NCI-H1048 (cell line): ENCODE measurements around the gene ADCY4.

Experiments used
- DNase-seq: peaks from one replicate; lab custom pipeline; 2025; lab: John Stamatoyannopoulos, UW

The ADCY4 gene

DNA sequence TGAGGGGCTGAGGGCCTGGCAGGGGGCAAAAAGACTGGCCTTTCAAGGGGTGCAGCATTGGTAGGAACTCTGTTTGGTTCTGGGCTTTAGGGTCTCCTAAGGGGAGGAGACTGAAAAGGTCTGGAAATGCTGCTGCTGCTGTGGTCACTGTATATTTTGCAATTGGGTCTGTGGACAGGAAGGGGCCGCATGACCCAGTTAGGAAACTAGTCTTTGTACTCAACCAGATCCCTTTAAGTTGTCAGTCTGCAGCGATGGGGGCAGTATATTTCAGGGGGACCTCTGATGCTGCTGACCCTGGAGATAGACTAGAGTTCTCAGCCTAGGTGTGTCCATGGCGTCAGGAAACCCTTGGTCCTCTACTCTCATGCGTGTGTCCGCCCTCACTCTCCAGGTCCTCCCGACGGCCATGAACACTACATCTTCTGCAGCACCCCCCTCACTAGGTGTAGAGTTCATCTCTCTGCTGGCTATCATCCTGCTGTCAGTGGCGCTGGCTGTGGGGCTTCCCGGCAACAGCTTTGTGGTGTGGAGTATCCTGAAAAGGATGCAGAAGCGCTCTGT, 19.5 kb downstream of the ADCY4 start:
- no peak for DNase-seq

DNA sequence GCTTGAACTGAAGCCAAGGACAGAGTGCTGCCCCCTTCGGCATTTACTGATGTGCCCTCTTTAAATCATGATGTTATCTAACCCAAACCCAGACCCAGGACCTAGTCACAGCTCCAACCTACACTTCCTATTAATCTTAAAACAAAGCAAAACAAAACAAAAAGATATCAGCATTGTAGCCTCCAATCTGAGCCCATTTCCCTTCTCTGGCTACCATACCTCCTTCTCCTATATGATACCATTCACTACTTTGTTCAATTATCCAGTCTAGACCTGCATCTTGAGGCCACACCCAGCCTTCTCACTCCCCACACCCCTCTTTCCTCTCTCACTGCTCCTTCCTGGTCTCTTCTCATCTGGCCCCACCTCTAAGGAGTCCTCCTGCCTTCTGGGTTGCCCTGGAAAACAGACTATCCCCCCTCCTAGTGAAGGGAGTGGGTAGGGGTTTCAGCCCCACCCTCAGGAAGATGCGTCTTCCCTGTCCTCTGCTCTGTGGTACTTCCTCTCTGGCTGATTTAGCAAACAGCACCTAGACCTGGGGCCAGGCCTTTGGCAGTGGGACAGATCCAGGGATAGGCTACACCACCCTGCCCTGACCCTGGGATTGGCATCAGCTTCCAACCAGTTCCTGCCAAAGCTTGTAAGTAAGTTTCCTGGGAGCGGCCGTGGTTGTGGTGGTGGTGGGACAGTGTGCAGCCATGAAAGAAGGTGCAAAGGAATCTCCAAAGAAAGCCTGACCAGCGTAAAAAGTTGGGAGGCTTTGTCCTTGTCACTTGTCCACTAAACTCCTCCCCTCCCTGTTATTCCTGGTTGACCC, 20.3 kb downstream of the ADCY4 start:
- DNase-seq: no peak

DNA sequence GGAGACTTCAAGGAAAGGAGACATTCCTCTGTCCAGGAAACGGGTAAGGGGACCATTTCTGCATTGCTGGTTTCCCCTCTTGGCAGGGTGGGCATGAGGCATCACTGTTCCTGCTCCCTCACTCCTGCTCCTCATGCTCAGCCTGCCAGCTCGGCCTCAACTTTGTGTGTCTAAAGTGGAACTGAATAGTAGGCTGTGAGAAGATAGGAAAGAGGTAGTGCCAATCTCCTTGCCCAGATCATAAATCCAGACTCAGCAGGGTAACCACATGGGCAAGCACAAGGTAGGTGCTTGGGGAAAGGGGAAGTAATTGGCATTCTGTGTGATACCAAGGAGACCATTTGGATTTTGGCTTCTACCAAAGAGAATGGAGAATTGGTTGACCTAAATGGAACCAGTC, 21.0 kb downstream of the ADCY4 start:
- DNase-seq: no peak

DNA sequence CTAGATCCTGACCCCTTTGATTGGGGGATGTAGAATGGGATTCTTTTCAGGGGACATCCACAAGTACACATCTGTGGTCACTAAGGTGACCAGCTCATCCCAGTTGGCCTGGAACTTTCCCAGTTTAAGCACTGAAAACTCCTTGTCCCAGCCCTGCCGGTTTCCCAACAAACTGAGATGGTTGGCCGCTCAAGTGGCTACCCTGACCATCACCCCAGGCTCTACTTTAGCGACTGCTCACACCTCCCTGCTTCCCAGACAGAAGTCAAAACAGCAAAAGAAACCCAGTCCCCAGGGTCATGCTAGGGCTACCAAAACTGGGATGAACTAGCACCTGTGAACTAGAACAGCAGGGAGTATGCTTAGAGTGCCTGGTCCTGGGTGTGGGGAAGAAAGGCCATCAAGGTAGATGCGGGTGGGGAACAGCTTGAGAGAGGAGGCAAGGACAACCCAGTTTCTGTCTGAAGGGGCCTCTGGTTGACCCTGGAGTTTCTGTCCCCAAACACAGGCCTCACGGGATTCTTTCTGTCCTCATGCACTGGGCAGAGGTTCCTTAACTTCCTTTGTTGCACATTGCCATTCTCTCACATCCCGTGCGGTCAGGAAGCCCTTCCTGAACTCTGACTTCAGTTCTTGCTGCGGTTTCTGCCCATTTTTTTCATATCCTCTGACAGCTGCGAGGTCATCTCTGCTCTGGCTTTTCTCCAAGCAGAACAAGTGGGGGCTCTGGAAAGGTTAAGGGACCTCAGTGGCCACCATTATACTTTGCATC, 21.9 kb downstream of the ADCY4 start:
- no peak for DNase-seq

DNA sequence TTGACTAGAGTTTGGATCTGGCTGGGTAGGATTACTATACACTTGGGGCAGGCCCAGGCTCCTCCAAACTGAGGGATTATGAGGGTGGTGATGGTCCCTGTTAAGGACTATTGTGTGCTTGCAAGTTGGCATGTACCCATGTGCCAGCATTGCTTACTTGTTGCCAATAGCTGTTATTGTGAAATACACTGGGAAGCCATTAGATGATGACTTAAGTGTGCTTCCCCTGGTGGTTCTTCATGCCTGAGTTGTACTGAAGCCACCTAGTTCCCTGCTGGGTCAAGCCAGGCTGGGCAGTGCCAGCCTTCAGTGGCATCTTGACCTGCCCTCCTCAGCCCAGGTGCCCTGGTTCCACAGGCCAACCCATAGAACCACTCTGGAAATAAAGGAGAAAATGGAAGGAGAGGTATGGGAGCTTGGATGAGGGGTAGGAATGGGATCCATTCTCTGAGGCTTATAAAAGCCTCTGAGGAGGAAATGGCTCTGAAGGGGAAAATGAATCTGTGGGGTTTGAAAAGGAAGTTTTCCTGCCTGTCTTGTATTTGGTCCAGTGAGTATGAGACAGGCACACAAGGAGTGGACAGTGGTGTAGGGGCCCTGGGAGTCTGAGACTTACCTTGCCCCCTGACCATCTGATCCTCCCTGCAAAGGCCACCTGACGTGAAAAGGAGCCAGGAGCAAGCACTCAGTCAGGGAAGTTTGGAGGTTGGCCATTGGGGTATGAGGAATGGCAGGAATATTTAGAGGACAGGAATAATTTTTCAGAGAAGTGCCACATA, 22.8 kb downstream of the ADCY4 start:
- no peak for DNase-seq

DNA sequence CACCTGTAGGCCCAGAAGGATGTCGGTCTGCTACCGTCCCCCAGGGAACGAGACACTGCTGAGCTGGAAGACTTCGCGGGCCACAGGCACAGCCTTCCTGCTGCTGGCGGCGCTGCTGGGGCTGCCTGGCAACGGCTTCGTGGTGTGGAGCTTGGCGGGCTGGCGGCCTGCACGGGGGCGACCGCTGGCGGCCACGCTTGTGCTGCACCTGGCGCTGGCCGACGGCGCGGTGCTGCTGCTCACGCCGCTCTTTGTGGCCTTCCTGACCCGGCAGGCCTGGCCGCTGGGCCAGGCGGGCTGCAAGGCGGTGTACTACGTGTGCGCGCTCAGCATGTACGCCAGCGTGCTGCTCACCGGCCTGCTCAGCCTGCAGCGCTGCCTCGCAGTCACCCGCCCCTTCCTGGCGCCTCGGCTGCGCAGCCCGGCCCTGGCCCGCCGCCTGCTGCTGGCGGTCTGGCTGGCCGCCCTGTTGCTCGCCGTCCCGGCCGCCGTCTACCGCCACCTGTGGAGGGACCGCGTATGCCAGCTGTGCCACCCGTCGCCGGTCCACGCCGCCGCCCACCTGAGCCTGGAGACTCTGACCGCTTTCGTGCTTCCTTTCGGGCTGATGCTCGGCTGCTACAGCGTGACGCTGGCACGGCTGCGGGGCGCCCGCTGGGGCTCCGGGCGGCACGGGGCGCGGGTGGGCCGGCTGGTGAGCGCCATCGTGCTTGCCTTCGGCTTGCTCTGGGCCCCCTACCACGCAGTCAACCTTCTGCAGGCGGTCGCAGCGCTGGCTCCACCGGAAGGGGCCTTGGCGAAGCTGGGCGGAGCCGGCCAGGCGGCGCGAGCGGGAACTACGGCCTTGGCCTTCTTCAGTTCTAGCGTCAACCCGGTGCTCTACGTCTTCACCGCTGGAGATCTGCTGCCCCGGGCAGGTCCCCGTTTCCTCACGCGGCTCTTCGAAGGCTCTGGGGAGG, 23.9 kb downstream of the ADCY4 start, which contains the start of gene LTB4R:
Gene LTB4R, plus strand, starts transcription at position 857 of the 959 bp plus-strand sequence. CDS start 4,150 bp downstream, outside the sequence.
- DNase-seq: no peak

DNA sequence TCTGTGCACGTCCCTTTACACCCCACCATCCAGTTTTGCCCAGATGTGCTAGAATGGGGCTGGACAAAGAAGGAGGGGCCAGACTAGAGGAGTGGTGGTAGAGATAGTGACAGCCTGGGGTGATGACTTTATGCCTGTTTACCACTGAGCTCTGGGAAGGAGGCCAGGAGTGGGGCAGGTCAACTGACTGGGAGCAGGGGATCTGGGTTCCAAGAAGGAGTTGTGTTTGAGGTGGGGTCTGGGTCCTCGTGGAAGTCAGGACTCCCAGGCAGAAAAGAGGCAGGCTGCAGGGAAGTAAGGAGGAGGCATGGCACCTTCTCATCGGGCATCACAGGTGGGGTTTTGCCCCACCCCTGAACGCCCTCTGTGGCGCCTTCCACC, 24.6 kb downstream of the ADCY4 start:
- DNase-seq: no peak

DNA sequence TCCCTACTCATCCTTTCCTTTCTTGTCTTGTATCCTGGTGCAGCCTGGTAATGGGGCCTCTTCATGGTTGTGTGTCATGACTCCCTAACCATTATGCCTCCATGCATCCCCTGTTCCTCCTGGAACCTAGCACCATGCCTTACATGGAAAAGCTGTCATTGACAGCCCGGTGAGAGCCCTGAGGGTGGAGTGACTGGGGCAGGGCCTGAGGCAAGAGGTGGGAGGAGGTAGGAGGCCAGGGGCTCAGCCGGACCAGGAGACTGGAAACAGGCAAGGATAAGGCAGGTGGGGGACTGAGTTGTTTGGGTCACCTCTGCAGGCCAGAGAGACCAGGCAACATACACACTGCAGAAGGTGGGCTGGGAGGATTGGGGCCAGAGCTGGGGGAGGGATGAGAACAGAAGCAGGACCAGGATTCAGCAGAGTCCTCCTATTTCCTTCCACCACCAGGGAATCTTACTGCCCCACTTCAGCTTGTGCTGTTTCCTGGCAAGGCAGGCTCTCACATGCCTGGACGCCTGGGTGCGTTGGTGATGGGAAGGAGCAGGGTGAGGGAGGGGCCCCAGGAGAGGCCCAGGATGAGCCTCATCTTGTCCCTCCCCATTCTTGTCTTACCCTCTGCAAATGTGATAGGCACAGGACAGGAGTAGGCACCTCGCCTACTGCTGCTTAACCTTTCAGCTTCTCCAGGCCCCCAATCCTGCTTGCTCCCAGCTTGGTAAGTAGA, 25.2 kb downstream of the ADCY4 start, which contains the start of gene LTB4R2:
Gene LTB4R2, plus strand, starts transcription at position 603 of the 727 bp plus-strand sequence. CDS start 525 bp downstream, outside the sequence.
- no peak for DNase-seq

DNA sequence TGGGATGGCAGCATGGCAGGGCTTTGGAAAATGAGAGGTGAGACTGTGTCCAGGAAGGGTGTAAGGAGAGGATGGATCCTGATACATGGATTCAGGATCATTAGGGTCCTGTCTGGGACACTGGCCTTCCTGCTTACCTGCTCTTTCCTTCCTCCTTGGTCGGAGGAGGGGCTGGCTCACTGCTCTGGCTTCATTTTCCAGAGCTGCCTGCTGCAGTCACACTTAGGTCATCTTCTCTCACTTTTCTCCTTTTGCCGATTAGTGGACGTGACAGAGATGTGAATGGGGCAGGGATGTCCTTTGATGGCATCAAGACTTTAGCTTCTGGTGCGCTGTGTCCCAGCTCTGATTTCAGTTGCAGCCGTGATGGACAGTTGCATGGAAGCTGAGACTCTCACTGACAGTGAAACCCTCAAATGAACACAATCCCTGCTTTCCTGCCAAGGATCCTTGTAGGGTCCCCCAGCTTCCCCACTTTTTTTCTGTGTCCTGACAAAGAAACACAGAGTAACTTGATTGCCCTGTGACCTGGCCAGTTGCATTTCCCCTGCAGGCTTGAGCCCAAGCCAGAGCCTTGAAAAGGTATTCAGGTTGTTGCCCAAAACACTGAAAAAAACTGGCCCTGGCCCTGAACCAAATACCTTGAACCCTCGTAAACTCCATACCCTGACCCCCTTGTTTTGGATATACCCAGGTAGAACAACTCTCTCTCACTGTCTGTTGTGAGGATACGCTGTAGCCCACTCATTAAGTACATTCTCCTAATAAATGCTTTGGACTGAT, 26.3 kb downstream of the ADCY4 start:
- no peak for DNase-seq

DNA sequence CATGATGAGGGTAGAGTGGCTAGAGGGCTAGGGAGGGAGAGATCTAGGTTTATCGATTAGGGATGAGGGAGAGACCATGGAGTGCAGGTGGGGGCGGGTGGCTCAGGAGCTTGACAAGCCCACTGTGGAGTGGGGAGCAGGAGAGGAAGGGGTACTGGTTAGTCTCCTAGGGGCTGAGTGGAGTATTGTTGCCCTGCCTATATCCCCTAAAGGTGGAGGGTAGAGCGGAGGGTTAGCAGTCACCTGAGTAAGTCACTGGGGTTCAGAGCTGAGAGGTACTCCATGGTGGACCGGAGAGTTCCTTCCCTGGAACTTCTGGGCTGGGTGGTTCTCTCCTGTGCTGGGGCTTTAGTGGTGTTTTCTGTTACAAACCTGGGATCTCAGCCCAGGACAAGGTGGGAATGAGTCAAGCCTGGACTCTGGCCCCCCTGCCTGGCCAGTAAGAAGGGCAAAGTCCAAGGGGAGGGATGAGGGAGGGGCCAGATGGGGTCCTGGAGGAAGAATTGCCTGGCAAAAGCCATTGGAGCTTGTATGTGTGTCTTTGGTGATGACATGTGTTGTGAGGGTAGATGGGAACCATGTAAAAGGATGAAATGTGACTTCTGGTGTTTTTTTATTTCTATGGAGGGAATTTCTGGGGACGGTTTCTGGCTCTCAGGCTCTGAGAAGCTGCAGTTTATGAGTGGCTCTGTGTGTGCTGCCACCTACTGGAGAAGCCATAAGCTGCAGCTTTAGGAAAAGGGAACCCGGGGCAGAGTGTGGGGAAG, 27.1 kb downstream of the ADCY4 start, which contains the start of gene CIDEB:
Gene CIDEB, minus strand, starts transcription at position 403 of the 767 bp plus-strand sequence. Its CDS starts 119 bp downstream, at position 284.
- peak; percentile 11 for DNase-seq

DNA sequence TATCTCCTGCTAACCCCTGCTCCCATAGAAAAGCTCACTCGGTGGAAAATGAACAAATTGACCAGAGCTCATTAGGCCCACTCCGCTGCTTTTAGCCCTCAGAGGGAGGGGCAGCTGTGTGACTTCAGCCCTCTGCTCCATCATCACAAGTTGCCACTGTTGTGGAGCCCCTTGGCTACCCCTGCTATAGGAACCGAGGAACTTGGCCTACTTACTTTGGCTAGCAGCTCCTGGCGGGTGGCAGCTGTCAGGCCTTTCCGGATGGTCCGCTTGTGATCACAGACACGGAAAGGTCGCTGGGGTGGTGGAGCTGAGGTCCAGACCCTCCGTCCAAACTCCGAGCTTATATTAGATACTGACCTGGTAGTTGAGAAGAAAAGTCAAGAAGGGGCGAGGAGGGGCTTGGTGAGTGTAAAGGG, 27.7 kb downstream of the ADCY4 start:
- no peak for DNase-seq

DNA sequence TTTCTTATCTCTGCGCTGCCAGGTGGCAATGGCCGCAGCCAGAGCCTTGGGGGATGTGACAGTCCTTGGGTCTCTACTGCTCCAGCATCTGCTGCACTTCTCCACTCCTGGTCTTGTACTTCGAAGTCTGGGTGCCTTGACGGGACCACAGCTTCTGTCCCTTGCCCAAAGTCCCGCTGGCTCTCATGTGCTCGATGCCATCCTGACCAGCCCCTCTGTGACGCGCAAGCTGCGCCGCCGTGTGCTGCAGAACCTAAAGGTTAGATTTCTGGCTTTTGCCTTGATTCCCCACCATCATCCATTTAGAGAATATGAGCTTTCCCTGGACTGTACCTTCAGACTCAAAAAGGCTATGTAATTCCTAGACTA, 30.9 kb downstream of the ADCY4 start:
- DNase-seq: no peak

DNA sequence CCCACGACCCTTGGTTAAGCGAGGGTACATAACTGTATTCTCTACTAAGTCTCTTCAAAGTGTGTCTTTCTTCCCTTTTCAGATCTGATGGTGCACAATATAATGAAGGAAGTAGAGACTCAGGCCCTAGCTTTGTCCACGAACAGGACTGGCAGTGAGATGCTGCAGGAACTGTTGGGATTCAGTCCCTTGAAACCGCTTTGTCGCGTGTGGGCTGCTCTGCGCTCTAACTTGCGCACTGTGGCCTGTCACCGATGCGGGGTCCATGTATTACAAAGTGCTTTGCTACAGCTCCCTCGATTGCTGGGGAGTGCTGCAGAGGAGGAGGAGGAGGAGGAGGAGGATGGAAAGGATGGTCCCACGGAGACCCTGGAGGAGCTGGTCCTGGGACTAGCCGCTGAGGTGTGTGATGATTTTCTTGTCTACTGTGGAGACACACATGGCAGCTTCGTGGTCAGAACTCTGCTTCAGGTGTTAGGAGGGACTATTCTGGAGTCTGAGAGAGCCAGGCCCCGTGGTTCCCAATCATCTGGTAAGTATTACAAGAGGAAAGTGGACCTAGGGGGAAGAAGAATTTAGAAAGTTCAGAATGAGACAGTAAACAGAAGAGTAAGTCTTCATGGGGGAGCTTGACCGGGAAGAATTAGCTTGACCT, 34.4 kb downstream of the ADCY4 start:
- DNase-seq: no peak

DNA sequence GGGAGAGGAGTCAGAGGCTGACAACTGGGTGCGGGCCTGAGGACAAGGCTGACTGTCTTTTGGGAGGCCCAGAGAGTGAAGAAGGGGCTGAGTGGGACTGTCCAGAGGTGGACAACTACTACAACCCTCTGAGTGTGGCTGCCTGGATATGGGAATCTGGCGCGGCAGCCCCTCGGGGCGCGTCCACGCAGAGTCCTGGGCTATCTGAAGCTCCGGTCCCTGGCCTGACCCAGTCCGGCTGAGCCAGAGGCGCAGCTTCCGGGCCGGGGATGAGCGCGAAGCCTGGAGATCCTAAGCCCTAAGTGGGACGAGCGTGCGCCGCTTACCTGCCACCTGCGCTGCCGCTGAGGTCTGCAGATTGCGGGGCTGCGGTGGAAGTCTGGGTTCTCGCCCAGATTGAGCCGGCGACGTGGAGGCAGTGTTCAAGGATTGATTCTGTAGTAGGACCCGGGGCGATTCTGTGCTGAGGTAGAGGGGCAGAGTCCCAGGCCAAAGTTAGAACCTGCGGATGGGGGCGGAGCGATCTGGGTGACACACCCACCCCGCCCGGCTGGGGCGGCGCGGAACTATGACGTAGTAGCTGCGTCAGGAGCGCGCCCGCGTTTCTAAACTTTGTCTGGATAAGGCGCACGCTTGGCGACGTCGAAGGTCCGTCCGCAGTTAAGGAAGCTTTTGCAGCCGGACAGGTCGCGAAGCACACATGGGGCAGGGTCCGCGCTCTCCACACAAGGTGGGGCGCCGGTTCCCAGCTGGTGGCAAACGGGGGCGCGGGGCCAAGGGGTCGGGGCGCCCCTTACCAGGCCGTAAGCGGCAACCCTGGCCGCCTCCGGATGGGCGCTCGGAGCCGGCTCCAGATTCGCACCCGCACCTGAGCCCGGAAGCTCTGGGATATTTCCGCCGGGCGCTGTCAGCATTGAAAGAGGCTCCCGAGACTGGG, 35.3 kb downstream of the ADCY4 start, which contains the start of the genes DHRS1 and NOP9:
Gene DHRS1, minus strand, starts transcription at position 526 of the 937 bp plus-strand sequence. CDS start 674 bp downstream, outside the sequence.
Gene NOP9, plus strand, starts transcription at position 596 of the 937 bp plus-strand sequence. Its CDS starts 105 bp downstream, at position 701.
- peak; percentile 78 for DNase-seq

DNA sequence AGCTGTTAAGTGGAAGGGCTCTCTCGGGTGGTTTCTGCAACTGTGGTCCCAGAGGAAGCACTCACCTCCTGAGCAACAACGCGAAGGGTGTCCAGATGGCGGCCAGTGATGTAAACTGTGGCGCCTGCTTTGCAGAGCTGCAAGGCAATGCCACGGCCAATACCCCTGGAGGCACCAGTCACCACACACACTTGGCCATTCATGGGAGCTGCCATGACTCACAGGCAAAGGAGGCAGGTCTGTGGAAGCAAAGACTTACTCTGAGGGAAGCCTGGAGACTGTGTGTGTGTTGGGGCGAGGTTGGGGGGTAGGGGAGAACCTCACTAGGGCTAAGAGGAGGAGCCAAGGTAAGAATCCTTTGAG, 36.0 kb downstream of the ADCY4 start:
- DNase-seq: no peak

DNA sequence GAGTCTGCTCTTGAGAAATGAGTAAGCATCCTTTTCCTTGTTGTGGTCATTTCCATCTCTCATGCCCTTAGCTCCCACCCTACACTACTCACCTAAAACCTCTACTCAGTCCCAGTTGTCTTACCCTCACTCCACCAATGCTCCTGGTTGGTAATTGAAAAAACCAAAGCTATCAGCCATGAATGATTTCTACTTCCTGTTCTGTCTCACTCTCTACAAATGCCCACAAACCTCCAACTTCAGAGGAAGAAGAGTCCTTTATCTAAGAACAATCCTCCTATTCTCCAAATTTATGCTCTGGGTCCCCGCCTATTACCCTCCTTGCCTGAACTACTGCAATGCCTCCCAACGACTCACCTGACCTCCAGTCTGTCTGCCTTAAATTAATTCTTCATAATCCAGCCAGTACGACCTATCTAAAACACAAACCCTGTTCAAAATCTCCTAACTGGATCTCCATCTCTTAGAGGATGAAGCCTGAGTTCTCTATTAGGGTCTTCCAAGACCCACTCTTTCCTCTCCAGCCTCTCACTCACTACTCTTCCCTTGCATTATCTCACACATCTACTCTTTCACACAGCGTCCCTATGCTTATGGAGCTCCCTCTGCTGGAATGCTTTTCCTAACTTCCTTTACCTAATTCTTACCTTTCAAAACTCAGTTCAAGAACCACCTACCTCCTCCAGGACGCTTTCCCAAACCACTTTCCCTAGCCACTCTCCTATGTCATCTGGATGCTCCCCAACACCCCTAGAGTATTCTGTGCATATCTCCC, 37.5 kb downstream of the ADCY4 start:
- DNase-seq: no peak
